Stimulated activated CD8-positive, alpha-beta memory T cell treated with anti-CD3 and anti-CD28 coated beads, Interleukin-4, amount 100 ng/mL, for 4 hours (primary cell): Measurements from ENCODE around the gene GRB14.
"Not testable (repeated sequence)": the region's sequence is repeated elsewhere in the genome, so short reads cannot be mapped to it uniquely, and the experiment has no call there.

Experiments
- DNase-seq, 2 donors: peaks; one replicate each; pipeline ENCODE4 v3.0.0-alpha.2; 2020; ENCODE audit warnings: low read depth in 2 of 2, low spot score in 1 of 2

The GRB14 gene

GRCh38 chr2:164620873-164621763, at the start of gene GRB14:
TSS of gene GRB14 (minus strand) at chr2:164621482. CDS start at chr2:164621309, 173 bp downstream.
- no peak for DNase-seq

DNA sequence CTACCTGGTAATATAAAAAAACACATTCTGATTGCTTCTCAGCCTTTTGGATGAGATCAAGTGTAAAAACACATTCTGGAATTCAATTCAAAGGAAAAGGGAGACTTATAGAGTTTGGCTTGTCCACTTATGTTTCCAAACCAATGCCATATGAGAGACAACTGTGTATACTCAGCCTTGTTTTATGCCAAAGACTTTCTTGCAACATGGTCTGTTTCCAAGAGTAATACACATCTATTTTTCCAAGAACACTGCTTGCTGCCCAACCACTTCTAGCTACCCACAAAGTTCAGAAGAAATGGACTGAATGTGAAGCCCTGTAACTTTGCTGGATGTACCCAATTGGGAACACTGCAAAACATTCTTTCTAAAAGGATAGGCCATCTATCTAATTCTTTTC, 48.0 kb upstream of the GRB14 start:
- DNase-seq: no peak

DNA sequence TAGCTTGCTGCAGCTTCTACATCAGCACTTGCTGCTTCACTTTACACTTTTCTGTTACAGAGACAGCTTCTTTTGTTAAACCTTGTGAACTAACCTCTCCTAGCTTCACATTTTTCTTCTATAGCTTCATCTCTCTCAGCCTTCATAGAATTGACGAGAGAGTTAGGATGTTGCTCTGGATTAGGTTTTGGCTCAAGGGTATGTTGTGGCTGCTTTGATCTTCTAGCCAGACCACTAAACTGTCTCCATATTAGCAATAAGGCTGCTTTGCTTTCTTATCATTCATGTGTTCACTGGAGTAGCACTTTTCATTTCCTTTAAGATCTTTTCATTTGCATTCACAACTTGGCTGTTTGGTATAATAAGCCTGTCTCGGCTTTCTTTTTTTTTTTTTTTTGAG, 46.3 kb upstream of the GRB14 start:
- no peak for DNase-seq

- no peak for DNase-seq
These were observed 42.8 kb upstream of the GRB14 start for GRCh38 chr2:164664070-164664469.

GRCh38 chr2:164662868-164663631, 41.8 kb upstream of the GRB14 start:
- DNase-seq: no peak

- no peak for DNase-seq
These were observed 40.8 kb upstream of the GRB14 start for GRCh38 chr2:164662066-164662465.

DNA sequence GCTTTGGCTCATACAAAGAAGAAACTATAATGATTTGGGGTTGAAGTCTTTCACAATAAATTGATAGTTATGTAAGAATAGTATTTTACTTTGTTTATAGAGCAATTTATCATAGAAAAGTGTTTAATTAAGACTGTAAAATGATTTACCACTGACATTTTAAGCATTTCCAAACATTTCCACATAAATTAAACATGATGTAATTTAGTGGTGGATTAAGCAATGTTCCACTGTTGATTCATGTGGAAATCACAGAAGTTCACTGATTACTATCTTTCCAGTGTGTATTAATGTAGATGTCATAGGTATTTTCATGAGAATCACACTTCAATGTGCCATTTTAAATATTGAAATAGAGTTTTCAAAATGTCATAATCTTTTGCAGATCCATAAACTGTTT, 40.1 kb upstream of the GRB14 start:
- no peak for DNase-seq

GRCh38 chr2:164657129-164657528, 35.8 kb upstream of the GRB14 start:
- DNase-seq: no peak

- DNase-seq: no peak
These were observed 34.5 kb upstream of the GRB14 start for GRCh38 chr2:164655750-164656149.

DNA sequence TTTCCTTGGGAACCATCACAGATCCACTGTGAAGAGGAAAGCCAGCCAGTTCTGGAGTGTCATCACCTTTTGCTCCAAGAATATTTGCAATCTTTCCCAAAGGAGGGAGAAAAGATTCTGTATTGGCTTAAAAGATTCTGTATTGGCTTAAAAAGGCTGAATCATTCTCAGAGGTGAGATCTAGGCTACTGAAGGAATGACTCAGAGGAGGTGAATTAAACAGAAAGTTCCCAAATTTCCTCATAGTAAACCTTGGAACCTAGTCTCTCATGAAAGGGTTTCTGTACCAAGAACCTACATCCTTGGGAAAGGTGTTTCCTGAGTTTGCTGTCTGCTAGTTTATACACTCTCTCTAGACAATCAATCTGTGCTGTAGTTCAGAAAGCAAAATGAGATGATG, 34.1 kb upstream of the GRB14 start:
- no peak for DNase-seq

GRCh38 chr2:164651361-164651760, 30.1 kb upstream of the GRB14 start:
- DNase-seq: no peak

GRCh38 chr2:164644036-164644700, 22.9 kb upstream of the GRB14 start:
- DNase-seq: no peak

GRCh38 chr2:164642946-164643555, 21.8 kb upstream of the GRB14 start:
- no peak for DNase-seq

DNA sequence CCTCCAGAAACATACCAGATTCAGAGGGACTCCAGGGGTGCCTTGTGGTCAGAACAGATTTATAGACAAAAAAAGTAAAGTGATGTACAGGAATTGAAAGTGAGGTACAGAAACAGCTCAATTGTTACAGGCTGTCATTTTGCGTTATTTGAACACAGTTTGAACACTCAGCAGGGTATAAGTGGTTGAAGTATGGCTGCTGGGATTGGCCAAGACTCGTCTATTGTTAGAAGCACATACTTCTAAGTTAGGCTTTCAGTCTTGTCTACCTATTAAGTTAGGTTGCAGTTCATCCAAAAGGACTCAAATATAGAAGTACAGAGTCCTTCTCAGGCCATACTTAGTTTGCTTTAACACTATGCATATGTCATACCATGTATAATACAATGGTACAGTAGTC, 21.0 kb upstream of the GRB14 start:
- DNase-seq: no peak

DNA sequence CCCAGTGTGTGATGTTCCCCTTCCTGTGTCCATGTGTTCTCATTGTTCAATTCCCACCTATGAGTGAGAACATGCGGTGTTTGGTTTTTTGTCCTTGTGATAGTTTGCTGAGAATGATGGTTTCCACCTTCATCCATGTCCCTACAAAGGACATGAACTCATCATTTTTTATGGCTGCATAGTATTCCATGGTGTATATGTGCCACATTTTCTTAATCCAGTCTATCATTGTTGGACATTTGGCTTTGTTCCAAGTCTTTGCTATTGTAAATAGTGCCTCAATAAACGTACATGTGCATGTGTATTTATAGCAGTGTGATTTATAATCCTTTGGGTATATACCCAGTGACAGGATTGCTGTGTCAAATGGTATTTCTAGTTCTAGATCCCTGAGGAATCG, 7.0 kb upstream of the GRB14 start:
- DNase-seq: not testable (repeated sequence)

DNA sequence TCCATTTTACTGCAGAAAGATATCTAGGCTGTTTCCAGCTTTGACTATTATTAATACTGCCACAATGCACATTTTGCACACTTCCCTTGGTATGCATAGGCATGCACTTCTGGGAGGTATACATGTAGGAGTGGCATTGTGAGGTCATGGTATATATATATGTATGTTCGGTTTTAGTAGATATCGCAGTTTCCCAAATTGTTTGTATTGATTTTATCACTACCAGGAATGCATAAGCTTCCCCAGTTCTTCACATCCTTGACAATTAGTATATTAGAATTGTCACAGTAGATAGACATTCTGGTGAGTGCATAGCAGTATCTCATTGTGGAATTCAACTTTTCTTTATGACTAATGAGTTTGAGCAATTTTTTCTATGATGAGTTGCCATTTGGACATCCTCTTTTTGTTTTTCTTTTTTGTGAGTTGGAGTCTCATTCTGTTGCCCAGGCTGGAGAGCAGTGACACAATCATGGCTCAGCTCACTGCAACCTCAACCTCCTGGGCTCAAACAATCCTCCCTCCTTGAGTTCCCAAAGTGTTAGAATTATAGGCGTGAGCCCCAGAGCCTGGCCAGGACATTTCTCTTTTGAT, 4.2 kb upstream of the GRB14 start:
- DNase-seq: no peak

DNA sequence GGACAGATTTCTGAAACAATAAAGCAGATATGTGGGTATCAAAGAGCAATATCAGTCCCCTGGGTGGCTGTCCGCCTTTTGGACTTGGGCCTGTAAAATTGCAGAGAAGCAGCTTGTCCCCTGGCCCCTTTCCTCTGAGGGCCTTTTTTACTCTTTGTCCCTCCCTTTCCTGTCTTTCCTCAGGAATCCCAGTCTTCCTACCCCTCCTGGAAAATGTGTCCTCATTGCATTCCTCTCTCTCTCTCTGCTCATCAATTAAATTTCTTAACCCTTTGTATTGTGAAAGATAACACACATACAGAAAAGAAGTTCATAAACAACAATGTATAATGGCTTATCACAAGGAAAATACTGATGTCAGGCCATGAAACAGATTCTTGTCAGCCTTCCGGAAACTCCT, 3.0 kb upstream of the GRB14 start:
- no peak for DNase-seq

- DNase-seq: no peak
These were observed 1.2 kb upstream of the GRB14 start for GRCh38 chr2:164622338-164623106.

GRCh38 chr2:164621764-164622105, 453 bp upstream of the GRB14 start:
- DNase-seq: no peak

DNA sequence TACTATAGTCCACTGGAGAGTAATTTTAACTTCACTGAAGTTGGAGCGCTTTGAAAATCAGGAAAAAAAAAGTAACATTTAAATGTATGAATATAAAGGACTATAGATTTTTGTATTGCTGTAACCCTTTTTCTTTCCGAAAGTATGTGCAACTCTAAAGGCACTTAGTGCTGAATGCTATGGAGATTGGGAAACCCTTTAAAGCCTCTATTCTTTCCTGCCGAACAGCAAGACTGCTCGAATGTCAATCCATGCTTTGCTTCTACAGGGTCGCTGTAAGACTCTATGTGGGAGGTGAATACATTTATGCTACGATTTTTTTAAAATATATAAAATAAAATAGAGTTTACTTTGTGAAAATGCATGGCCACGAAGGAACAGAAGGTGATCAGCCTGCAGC, 825 bp downstream of the GRB14 start:
- DNase-seq: no peak
